OCI-LY1 (cell line): ENCODE data around the gene MNAT1.

Experiments
- H2AFZ ChIP-seq: fragments of 200-600 bp; sonication (generic), shearing (Covaris generic); 2 replicates; pipeline ENCODE4 v1.6.0; 2014; ENCODE audit warnings: antibody characterized with exemption, mild to moderate bottlenecking, low read length
- H3F3A ChIP-seq: fragments of 200-600 bp; sonication (generic), shearing (Covaris generic); 2 replicates; pipeline ENCODE4 v1.6.0; 2014; ENCODE audit warnings: mild to moderate bottlenecking, antibody characterized with exemption, low read length, moderate library complexity; ENCODE audit not compliant: insufficient read depth
- H3K27ac ChIP-seq: fragments of 200-600 bp; sonication (generic); 2 replicates; pipeline ENCODE4 v1.5.1; 2014; ENCODE audit warnings: low read length, mixed run types, mild to moderate bottlenecking, low read depth; ENCODE audit not compliant: poor library complexity, severe bottlenecking
- H3K27me3 ChIP-seq: fragments of 200-600 bp; sonication (generic); 2 replicates; pipeline ENCODE4 v1.6.0; 2014; ENCODE audit warnings: antibody characterized with exemption, mild to moderate bottlenecking, low read length, moderate library complexity; ENCODE audit not compliant: insufficient read depth
- H3K36me3 ChIP-seq: fragments of 200-600 bp; sonication (generic); 2 replicates; pipeline ENCODE4 v1.6.1; 2014; ENCODE audit warnings: mild to moderate bottlenecking, antibody characterized with exemption, low read length, moderate library complexity, mixed read lengths; ENCODE audit not compliant: insufficient read depth
- H3K4me1 ChIP-seq: fragments of 200-600 bp; sonication (generic); 2 replicates; pipeline ENCODE4 v1.5.1; 2014; ENCODE audit warnings: mild to moderate bottlenecking, low read length, moderate library complexity; ENCODE audit not compliant: insufficient read depth, severe bottlenecking
- H3K4me2 ChIP-seq: fragments of 200-600 bp; sonication (generic), shearing (Covaris generic); 2 replicates; pipeline ENCODE4 v1.6.1; 2014; ENCODE audit warnings: low read length
- H3K4me3 ChIP-seq: fragments of 200-600 bp; sonication (generic); 2 replicates; pipeline ENCODE4 v1.5.1; 2014; ENCODE audit warnings: low read length, low read depth, mild to moderate bottlenecking, mixed read lengths; ENCODE audit not compliant: poor library complexity, severe bottlenecking
- H3K79me2 ChIP-seq: fragments of 200-600 bp; shearing (Covaris generic); 2 replicates; pipeline ENCODE4 v1.6.1; 2016; ENCODE audit warnings: mixed run types, low read length, mixed read lengths; ENCODE audit not compliant: insufficient read depth
- H3K9ac ChIP-seq: fragments of 200-600 bp; sonication (generic), shearing (Covaris generic); 2 replicates; pipeline ENCODE4 v1.6.1; 2014; ENCODE audit warnings: mild to moderate bottlenecking, low read length, mixed read lengths
- H3K9me2 ChIP-seq: fragments of 200-600 bp; sonication (generic), shearing (Covaris generic); 2 replicates; pipeline ENCODE4 v1.6.1; 2014; ENCODE audit warnings: low read depth, mild to moderate bottlenecking, low read length, mixed read lengths
- H3K9me3 ChIP-seq: fragments of 200-600 bp; shearing (Covaris generic); 2 replicates; pipeline ENCODE4 v1.6.1; 2014; ENCODE audit warnings: low read length, mixed read lengths
- H4K20me1 ChIP-seq: fragments of 200-600 bp; sonication (generic), shearing (Covaris generic); 2 replicates; pipeline ENCODE4 v1.6.0; 2016; ENCODE audit warnings: mild to moderate bottlenecking, low read length; ENCODE audit not compliant: insufficient read depth
- CTCF ChIP-seq: fragments of 200-600 bp; sonication (generic), shearing (Covaris generic); IDR thresholded peaks from 2 replicates; pipeline ENCODE4 v1.5.1; 2017; ENCODE audit warnings: mild to moderate bottlenecking, antibody characterized with exemption, low read length, moderate library complexity, mixed read lengths
- EZH2 ChIP-seq: fragments of 200-600 bp; sonication (generic), shearing (Covaris generic); IDR thresholded peaks from 2 replicates; pipeline ENCODE4 v1.8.0; 2017; ENCODE audit warnings: borderline replicate concordance, mixed run types, mild to moderate bottlenecking, antibody characterized with exemption, low read length, moderate library complexity, mixed read lengths

Gene MNAT1

GRCh38 chr14:60796434-60796833 lies 61.9 kb downstream of the MNAT1 start:
- Histone ChIP-seq H3F3A (no peaks in the 10 kb centered on the region), H3K4me2 (no peak overlapping the region), H4K20me1 (no peaks in the 10 kb centered on the region), H3K36me3 (peaks cover 23% of the 10 kb centered on the region), H3K27ac (no peak overlapping the region), H3K27me3 (no peaks in the 10 kb centered on the region), H3K9me3 (0 out of 2 replicates have a peak, but pooled peaks cover 2% of the 10 kb centered on the region), H3K9me2 (no peaks in the 10 kb centered on the region), H3K79me2 (peaks cover 9% of the 10 kb centered on the region), H2AFZ (no peak overlapping the region), H3K9ac (no peak overlapping the region), H3K4me1 (no peaks in the 10 kb centered on the region), H3K4me3 (no peak overlapping the region)
- TF ChIP-seq EZH2 (no peak), CTCF (no peak)

- Histone ChIP-seq H4K20me1 (no peaks in the 10 kb centered on the region), H3K9me3 (no peaks in the 10 kb centered on the region), H3K36me3 (peaks cover 24% of the 10 kb centered on the region), H3K4me2 (no peak overlapping the region), H3F3A (no peaks in the 10 kb centered on the region), H2AFZ (no peak overlapping the region), H3K4me3 (no peak overlapping the region), H3K4me1 (no peaks in the 10 kb centered on the region), H3K79me2 (no peaks in the 10 kb centered on the region), H3K9ac (no peak overlapping the region), H3K27ac (no peak overlapping the region), H3K27me3 (no peaks in the 10 kb centered on the region), H3K9me2 (no peaks in the 10 kb centered on the region)
- TF ChIP-seq EZH2 (no peak), CTCF (no peak)
Measured at GRCh38 chr14:60800409-60800808, 65.8 kb downstream of the MNAT1 start.

- peaks cover 19% of the 10 kb centered on the region for H3K36me3 ChIP-seq
- no peak overlapping the region for H2AFZ ChIP-seq
- no peaks in the 10 kb centered on the region for H3K9me2 ChIP-seq
- H3F3A ChIP-seq, result no peaks in the 10 kb centered on the region
- no peaks in the 10 kb centered on the region for H3K27me3 ChIP-seq
- H3K79me2 ChIP-seq, result no peaks in the 10 kb centered on the region
- no peaks in the 10 kb centered on the region for H4K20me1 ChIP-seq
- no peaks in the 10 kb centered on the region for H3K4me1 ChIP-seq
- H3K9me3 ChIP-seq, result no peaks in the 10 kb centered on the region
- no peak overlapping the region for H3K9ac ChIP-seq
- TF ChIP-seq CTCF, result no peak
- TF ChIP-seq EZH2, result no peak
- no peak overlapping the region for H3K27ac ChIP-seq
- no peak overlapping the region for H3K4me3 ChIP-seq
- no peak overlapping the region for H3K4me2 ChIP-seq
Measured at GRCh38 chr14:60803871-60804270, 69.3 kb downstream of the MNAT1 start.
